ENCODE results near the gene IL18R1.

The IL18R1 gene

DNA sequence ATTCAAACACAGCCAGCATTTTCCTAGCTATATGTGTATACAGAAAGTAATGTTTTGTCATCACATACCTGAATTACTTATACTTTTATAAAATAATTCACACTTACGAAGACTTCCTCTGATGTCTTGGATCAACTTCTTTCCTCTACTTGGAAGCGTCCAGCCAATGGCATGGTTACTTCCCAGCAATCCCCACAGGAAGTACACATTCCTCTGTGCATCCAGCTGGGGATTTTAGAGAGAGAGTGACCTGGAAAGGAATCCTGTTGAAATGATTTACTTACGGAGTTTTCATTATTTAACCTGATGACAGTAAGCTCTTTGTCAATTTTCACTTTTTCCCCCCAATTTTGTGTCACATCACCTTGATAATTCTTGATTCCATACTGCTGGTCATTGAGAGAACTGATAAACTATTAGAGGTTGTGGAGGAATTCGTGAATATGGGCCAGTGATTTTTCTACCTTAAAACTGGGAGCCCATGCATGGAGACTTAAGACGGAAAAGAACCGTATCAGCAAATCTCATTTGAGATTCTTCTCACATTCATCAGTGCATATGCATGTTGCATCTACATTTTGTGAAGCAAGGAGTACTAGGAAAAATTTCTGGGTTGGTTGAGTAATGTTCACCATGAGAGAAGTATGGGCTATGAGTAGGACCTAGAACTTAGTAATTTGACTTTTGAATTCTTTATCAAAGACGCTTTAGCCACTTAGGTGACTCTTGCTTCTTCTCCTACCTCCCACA is 9.0 kb upstream of the IL18R1 start:
- DNase-seq, result no peak

DNA sequence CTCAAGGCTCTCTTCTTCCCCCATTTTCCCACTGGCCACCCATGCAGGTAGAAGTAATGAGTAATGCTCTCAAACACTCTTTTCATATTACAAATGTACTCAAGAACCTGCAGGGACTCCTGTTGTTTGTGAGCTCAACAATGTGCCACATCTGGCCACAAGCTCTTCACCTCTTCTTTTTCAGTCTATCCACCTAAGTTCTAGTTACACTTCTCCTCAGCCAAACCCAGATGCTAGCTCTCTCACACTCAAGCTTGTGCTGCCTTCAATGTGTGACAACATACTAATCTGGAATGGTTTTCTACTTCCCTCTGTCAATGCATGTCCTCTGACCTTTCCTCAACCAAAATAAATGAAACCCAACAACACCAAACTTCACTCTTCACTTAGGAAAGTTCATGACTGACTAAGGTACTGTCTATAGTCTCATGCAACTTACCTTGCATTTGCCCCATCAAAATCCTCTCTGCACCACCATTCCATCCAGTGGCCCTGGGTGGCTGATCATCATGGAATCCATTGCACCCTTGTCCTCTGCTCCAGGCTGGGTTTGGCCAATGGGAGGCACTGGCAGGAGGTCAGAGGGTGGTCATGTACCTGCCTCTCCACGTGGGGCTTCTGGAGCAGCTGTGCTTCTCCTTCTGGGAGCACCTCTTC is 5.3 kb upstream of the IL18R1 start:
- no peak for DNase-seq

DNA sequence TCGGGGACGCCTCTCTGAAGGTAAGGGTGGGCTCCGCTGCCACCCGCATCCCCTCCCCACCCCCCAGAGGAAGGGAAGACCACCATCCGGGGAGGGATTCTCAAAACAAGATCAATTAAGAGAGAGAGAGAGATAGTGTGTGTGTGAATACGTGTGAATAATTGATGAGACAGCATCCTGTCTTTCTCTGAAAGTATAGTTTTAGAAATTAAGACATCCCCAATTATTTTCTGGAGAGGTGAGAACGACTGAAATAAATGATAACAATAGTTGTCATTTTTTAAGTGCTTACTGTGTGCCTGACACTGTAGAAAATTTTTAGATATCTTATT is 751 bp downstream of the IL18R1 start:
- DNase-seq, result no peak

DNA sequence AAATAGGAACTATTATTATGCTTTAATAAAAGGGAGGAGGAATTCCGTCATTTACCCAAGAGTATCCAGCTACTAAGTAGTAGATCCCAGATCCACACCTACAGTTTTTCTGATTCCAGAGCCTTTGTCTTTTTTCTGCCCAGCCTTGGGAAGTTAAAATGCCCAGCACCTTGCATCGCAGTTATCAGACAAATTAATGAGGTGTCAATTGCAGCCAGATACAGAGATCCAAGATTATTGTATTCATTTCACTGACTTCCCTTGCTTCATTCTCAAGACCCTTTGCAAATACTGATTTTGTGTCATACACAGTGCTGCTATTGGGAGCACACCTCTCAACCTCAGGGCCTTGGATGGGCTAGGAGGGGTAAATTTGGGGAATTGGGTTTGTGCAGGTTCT is 1.1 kb downstream of the IL18R1 start:
- DNase-seq, result no peak

DNA sequence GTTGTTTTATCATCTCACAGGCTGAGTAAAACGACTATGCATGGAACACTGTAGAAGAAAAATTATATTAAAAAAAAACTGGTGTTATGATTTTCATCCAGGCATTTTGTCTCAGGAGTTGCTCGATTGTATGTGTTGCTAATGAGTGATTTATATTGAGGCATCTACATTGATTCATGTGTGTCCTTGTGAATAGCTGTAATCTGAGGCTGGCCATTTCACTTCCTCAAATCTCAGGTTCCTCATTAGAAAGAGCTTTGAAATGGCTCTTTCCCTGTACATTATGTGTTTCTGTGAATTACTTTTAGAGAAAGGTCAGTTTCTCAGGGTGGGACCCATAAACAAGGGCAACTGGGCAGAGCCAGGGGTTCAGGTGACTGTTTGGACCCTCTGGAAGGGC is 2.3 kb downstream of the IL18R1 start:
- DNase-seq, result peak; percentile 72

DNA sequence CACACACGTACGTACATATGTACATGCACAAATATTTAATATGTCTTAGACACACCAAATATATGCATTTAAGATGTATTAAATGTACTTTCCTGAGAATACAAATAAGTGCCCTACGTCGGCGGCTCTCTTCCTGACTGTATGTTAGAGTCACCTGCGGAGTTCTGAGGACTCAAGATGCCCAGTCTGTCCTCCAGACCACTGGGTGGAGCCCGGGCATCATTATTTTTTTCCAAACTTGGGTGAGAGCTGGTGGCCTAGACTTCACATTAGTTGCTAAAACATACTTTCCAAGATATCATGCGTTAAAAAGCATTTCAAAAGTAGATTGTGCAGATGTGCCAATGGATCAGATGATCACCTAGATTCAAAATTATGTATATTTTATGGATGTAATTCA is 2.9 kb downstream of the IL18R1 start:
- no peak for DNase-seq

DNA sequence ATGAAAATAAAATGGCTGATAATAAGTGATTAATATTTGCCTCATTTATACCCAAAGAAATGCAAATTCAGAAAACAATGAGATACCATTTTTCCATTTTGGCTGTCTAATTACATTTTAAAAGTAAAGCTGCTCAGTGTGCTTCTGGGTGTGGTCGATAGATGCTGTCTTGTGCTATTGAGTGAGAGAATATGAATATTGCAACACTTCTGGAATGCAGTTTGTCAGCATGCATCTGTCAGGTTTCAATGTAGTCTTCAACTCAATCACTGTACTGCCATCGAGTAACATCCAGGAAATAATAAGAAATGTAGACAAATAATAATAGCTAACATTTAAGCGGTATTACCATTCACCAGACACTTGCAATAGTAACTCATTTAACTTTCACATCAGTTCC is 3.9 kb downstream of the IL18R1 start:
- DNase-seq, result no peak

DNA sequence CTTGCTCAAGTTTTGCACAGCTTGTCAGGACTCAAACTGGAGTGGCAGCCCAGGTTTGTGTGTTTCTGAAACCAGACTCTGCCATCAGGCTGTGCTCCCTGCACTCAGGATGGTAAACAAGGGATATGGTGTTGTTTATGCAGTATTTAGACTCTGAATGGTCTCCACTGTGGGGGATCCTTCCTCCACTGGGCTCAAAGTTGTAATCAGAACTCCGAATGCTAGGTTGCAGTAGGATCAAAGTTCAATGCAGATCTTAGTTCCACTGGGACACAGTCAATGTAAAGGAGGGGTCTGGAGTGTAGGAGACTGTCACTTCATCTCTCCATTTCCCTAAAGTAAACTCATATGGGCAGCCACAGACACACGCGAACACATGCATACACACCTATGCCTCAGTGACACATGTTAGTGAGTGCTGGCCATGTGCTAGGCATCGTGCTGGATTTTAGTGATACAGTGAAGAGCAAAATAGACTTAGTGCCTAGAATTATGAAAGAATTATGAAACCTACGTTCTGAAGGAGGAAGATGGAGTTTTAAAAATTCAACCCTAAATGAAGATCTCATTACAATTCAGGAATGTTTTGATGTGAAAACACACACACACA is 6.1 kb downstream of the IL18R1 start:
- no peak for DNase-seq

DNA sequence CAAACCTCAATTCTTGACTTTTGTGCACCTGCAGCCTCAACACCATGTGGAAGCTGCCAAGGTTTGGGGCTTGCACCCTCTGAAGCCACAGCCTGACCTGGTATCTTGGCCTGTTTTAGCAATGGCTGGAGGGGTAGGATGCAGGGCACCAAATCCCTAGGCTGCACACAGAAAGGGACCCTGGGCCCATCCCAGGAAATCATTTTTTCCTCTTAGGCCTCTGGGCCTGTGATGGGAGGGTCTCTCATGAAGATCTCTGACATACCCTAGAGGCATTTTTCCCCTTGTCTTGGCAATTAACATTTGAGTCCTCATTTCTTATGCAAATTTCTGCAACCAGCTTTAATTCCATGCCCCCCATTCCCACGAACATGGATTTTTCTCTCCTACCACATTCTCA is 10.2 kb downstream of the IL18R1 start:
- DNase-seq, result no peak

DNA sequence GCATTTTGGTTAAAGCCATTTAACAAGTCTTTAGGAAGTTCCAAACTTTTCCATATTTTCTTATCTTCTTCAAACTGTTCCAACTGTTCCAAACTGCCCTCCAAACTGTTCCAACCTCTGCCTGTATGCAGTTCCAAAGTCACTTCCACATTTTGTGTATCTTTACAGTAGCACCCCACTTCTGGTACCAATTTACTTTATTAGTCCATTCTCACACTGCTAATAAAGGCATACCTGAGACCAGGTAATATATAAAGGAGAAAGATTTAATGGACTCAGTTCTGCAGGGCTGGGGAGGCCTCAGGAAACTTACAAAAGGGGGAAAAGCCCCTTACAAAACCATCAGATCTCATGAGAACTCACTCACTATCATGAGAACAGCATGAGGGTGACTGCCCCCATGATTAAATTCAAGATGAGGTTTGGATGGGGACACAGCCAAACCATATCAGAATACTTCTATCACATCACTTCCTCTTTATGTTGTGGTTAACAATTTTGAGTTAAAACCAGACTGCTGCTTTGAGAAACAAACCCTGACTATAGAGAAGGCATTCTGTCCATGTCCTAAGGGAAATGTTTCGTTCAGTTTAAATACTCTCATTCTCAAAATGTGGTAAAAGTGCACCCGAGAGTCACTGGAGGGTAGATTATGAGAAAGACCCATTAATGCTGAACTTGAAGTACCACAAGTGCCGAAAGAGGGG is 11.0 kb downstream of the IL18R1 start:
- DNase-seq, result peak; percentile 48

DNA sequence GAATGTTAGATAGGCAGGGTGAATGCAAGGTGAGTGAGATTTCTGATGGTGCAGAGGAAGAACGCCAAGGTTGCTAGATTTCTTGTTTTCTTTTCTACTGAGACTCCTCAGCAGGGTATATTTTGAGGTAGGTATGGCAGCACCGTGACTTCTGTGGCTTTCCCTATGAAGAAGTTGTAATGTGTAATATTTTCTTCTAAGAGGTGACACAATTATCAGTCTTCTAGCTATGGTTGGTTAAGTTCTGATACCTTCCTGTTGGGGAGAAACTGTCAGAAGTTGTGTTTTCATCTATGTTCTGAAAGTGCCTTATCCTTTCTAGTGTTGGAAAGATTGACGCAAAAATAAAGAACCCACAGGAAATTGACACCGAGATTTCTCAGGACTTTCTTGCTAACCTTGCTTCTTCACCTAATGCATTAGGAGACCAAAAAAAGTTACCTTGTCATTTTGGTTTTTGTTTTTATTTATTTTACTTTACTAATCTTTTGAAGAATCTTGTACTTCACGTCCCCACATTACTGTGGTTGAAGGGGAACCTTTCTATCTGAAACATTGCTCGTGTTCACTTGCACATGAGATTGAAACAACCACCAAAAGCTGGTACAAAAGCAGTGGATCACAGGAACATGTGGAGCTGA is 11.9 kb downstream of the IL18R1 start:
- DNase-seq, result no peak

DNA sequence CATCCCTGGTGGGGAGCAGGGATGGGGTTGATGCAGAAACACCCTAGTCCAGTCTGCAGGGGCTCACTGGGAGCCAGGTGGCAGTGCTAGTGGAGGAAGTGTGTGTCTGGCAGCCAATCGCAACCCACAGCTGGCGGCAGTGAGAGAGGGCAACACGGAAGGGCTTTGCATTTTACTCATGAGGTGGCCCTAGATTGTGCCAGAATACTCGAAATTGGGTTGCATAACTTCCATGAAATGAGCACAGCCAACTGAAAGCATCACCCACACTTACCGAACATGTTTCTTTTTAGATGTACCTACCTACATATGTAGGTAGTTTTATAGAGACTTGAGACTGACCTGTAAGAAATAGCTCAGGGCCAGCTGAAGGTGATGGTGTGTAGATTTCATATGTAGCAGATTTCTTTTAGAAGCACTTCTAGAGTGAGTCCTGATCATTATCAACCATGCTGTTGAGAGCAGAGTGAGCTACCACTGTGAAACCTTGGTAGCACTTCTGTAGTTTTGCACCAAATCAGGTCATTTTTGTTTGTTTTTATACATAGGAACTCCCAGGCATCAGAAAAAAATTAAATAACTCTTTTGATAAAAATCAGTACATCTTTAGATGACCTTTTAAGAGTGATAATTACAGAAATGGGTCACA is 13.0 kb downstream of the IL18R1 start:
- DNase-seq, result no peak

DNA sequence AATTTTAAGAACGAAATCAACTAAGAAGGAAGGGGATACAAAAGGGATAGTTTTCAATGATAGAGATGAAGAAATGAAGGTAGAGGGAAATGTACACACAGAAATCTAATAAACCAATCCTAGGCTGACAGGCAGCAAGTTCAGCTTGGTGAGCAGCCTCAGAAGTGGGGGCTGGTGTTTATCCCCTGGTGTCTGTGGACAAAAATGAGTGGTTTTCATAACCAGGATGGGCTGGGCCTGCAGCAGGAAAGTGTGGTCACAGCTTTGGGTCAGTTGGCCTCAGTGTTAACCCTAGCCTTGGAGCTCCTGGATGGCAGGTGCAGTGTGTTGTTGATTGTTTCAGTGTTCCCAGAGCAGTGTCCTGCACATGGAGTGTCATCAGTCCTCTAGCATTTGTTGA is 14.3 kb downstream of the IL18R1 start:
- no peak for DNase-seq

DNA sequence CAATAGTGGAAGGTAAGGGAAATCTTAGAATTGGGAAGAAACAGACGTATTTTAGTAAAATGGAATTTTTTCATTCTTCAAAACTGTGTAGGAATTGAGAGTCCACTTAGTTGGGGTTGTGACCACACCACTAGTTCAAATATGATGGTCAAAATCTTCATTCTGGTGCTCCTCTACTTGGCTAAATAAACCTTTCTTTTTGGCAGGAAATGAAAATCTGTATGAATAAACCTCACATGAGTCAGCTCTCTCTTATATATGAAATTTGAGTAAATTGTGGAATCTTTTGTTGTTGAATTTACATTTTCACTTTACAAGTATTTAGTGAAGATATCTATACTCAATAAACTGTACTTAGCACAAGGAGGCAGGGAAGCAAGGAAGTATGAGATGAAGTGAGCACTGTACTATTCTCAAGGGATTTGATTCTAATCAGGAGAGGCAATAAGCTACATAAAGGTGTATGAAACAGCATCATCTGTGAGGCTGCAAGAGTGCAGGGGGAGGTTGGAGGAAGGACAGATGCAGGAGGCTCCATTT is 20.5 kb downstream of the IL18R1 start:
- DNase-seq, result no peak

DNA sequence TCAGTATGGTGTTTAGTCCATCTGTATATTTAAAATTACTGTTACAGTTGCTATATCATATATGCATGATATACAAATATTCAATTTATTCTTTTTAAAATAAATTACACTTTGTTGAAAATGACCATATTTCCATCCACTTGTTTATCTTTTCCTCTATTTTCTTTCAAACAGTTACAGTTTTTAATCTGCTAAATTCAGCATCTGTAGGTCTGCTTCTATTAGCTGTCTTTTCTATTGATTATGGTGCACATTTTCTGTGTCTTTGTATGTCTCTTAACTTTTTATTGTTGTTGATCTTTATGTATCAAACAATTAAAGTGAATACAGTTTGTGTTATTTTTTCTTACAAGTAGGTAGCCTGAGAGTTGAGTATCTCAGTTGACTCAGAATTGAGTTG is 28.1 kb downstream of the IL18R1 start:
- DNase-seq, result no peak

DNA sequence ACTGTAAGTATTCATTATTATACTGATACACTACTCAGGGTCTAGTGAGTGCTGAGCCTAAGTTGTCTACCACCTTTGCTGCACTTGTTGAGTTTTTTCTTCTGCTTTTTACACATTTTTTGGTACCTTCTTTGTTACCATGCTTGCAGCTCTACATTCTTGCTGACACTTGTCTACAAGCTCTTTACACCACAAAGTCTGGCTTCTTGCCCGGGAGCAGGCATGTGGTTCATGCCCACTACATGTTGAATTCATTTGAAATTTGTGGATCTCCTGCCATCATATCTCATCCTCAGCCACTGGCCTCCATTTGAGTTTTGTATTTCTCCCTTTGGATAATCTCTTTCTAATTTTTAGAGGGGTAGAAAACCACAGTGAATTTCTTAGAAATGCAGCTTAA is 29.9 kb downstream of the IL18R1 start:
- no peak for DNase-seq

DNA sequence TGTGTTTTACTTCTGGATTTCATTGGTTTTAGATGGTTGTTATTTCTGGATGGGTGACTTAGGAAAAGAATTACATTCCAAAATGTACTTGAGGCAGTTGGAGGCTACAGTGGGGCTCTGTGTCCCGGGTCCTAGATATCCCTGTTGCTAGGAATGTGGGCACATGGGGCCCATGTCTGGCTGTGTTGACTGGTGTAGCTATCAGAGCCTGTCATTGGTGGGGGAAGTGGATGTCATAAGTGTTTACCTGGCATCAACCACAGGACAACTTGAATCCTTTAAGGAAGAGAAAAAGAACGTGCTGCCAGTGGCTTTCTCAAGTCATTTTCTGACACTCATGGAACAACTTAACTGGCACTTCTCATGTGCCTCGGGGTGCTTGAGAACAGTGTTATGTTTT is 30.4 kb downstream of the IL18R1 start:
- no peak for DNase-seq

DNA sequence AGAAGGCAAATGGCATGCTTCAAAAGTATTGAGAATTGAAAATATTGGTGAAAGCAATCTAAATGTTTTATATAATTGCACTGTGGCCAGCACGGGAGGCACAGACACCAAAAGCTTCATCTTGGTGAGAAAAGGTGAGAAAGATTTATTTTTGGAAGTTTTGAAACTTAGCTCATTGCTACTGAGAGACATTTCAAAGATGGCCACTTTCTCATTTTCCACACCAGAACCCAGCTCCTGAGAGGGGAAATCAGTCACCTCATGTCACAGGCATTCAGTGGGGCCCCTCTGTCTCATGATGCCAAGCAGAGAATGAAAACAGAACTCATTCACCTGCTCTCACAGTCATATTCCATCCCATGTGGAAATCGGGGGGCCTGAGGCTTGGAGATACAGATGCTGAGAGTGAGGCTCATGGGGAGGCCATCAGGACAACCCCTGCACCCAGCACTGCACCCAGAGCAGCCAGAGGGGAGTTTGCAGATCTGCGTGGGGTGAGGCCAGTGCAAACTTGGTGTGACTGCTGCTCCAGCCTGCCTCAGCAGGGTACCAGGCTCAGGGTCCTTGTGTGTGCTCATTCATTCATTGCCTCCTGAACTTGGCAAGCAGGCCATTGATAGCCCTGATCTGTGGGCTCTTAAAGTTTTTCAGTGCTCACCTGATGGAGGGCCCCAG is 31.4 kb downstream of the IL18R1 start:
- no peak for DNase-seq

DNA sequence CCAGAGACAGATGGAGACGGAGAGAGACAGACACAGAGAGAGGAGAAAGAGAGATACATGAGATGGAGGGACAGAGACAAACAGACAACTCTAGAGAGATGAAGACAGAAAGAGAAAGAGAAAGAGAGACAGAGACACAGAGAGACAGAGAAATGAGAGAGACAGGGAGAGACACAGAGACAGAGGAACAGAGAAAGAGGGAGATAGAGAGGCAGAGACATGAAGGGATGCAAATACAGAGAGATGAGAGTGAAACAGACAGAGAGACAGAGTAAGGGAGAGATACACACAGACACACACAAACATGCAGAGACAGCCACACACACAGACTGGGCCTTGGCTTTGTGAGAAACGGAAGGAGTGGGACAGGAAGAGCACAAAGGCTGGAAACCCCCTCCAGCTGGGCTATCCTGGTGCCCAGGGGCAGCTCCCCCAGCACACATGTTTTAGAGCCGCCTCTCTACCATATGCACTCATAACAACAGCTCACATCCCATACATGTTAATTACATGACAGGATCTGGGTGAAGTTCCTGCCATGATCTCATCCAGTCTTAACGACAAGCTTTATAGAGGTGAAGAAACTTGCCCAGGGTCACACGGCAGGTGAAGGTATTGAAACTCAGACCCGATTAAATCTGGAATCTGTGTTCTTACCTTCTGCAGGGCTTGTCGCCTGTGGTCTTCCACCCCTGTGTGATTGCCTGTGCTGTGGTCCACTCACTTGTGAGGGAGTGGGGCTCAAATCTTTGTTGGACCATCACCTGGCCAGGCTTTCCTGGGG is 32.4 kb downstream of the IL18R1 start:
- no peak for DNase-seq

DNA sequence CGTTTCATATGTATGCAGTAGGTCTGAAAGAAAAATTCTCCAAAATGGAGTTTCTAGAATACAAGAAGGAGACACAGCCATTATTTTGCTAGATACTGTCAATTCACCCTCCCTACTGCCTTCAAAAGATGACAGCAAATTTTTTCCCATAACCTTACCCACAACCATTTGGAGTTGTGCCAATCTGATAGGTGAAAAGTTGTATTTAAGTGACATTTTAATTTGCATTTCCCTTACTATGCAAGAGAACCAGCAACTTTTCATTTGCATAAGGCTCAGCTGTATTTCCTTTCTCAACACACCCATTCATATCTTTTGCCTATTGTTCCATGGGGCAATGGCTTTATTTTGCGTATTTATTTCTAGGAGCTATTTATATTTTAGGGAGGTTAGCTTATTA is 36.0 kb downstream of the IL18R1 start:
- DNase-seq, result no peak

DNA sequence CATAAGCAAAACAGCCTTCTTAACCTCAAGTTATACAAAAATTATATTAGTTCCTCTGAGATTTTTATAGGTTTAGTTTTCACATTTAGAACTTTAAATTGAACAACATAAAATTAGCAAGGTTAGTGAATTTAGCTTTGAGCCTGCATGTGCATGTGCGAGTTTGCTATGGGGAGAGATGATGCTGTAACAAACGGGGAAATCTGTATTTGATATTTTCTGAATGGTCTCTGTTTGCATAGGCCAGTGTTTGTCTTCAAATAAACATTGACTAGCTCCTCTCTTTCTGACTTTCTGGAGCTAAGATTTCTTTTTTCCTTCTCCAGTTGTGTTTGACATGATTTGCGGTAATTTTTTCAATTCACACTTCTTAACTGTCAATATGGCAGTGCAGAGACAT is 36.5 kb downstream of the IL18R1 start:
- no peak for DNase-seq

Measured in MV-4-11 (cell line).